A673 (cell line): ENCODE data around the gene STARD5. TPM values are rescaled to one million over a fixed set of nuclear protein-coding genes. Genes with fewer than 3 reads are reported as not detected.

Source experiments
- BruUV-seq: library from RNA; stranded (reverse); fragments of 400-500 nt; replicated peaks from 2 replicates; lab custom pipeline; 2021; lab: Mats Ljungman, UMichigan
- CTCF ChIA-PET: fragments of 300-600 bp; sonication (Branson Sonifier 250); formaldehyde crosslinking; loops from one replicate; lab custom pipeline; 2022; ENCODE audit warnings: antibody characterized with exemption; lab: Charles Lee
- POLR2A ChIA-PET: fragments of 300-600 bp; sonication (Branson Sonifier 250); formaldehyde crosslinking; loops from one replicate; lab custom pipeline; 2022; ENCODE audit warnings: antibody characterized with exemption; ENCODE audit not compliant: low non-redundant PET; lab: Charles Lee
- DNase-seq: peaks from one replicate; pipeline ENCODE4 v3.0.0-alpha.2; 2015; ENCODE audit warnings: low spot score
- H3K27ac ChIP-seq: fragments of 200-600 bp; sonication (generic); 2 replicates; pipeline ENCODE4 v1.5.1; 2016; ENCODE audit warnings: mixed run types, low read depth, mild to moderate bottlenecking, mixed read lengths, antibody characterized with exemption, low read length; ENCODE audit not compliant: poor library complexity, severe bottlenecking
- H3K27me3 ChIP-seq: fragments of 200-600 bp; sonication (generic); replicated peaks from 2 replicates; pipeline ENCODE4 v1.6.1; 2017; ENCODE audit warnings: mixed run types, low read depth, mild to moderate bottlenecking, mixed read lengths, antibody characterized with exemption, low read length; ENCODE audit not compliant: insufficient read depth, poor library complexity
- H3K36me3 ChIP-seq: fragments of 200-600 bp; sonication (generic); 2 replicates; pipeline ENCODE4 v1.6.1; 2016; ENCODE audit warnings: mixed run types, mild to moderate bottlenecking, mixed read lengths, antibody characterized with exemption, low read length; ENCODE audit not compliant: insufficient read depth, poor library complexity, severe bottlenecking
- H3K4me1 ChIP-seq: fragments of 200-600 bp; sonication (generic); 2 replicates; pipeline ENCODE4 v1.6.1; 2017; ENCODE audit warnings: mixed run types, mild to moderate bottlenecking, mixed read lengths, antibody characterized with exemption, low read length; ENCODE audit not compliant: insufficient read depth, poor library complexity, severe bottlenecking
- H3K4me3 ChIP-seq: fragments of 200-600 bp; sonication (generic); 2 replicates; pipeline ENCODE4 v1.5.1; 2016; ENCODE audit warnings: low read depth, mixed run types, mild to moderate bottlenecking, mixed read lengths, low read length; ENCODE audit not compliant: poor library complexity, severe bottlenecking
- H3K9me3 ChIP-seq: fragments of 200-600 bp; sonication (generic); 2 replicates; pipeline ENCODE4 v1.6.1; 2016; ENCODE audit warnings: mixed run types, low read depth, mild to moderate bottlenecking, mixed read lengths, antibody characterized with exemption, low read length; ENCODE audit not compliant: poor library complexity, severe bottlenecking
- EZH2 ChIP-seq: fragments of 200-600 bp; sonication (generic); IDR thresholded peaks from 2 replicates; pipeline ENCODE4 v1.6.1; 2017; ENCODE audit warnings: borderline replicate concordance, low read depth, mild to moderate bottlenecking, mixed read lengths, antibody characterized with exemption, low read length; ENCODE audit not compliant: poor library complexity, severe bottlenecking
- intact Hi-C: fragments of 100-400 bp; cut with micrococcal nuclease; formaldehyde crosslinking; loops from one replicate; pipeline ENCODE4 v1.10.0; 2022; ENCODE audit not compliant: unreplicated experiment
- total RNA-seq: library from RNA; stranded (reverse); gene quantifications from 2 replicates; pipeline ENCODE4 v1.2.3, GENCODE V29; 2021
- TF ChIP-seq, protein P1 (sequence below): fragments of 300-800, 200-600 bp; sonication (generic); conservative IDR thresholded peaks from 2 replicates; pipeline ENCODE4 v1.5.1; 2017; ENCODE audit warnings: low read depth, mild to moderate bottlenecking, antibody characterized with exemption, low read length, moderate library complexity, mixed read lengths

Gene STARD5
- total RNA-seq, 1 experiment from 2014 or later, result 0.54 TPM

- Histone ChIP-seq H3K36me3 (no peaks in the 10 kb centered on the region), H3K27ac (no peak overlapping the region), H3K27me3 (peaks cover 19% of the 10 kb centered on the region), H3K9me3 (no peaks in the 10 kb centered on the region), H3K4me3 (no peak overlapping the region), H3K4me1 (no peaks in the 10 kb centered on the region)
- POLR2A ChIA-PET, result no interaction called here
- CTCF ChIA-PET, result no interaction called here
- DNase-seq, result peak; percentile 9
- intact Hi-C loops, result no loop called here
- TF ChIP-seq, protein P1, sequence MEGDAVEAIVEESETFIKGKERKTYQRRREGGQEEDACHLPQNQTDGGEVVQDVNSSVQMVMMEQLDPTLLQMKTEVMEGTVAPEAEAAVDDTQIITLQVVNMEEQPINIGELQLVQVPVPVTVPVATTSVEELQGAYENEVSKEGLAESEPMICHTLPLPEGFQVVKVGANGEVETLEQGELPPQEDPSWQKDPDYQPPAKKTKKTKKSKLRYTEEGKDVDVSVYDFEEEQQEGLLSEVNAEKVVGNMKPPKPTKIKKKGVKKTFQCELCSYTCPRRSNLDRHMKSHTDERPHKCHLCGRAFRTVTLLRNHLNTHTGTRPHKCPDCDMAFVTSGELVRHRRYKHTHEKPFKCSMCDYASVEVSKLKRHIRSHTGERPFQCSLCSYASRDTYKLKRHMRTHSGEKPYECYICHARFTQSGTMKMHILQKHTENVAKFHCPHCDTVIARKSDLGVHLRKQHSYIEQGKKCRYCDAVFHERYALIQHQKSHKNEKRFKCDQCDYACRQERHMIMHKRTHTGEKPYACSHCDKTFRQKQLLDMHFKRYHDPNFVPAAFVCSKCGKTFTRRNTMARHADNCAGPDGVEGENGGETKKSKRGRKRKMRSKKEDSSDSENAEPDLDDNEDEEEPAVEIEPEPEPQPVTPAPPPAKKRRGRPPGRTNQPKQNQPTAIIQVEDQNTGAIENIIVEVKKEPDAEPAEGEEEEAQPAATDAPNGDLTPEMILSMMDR, result no peak
- TF ChIP-seq EZH2, result no peak
- BruUV-seq, result no TSS peak
Measured at GRCh38 chr15:81357180-81357686, 33.3 kb upstream of the STARD5 start.

DNA sequence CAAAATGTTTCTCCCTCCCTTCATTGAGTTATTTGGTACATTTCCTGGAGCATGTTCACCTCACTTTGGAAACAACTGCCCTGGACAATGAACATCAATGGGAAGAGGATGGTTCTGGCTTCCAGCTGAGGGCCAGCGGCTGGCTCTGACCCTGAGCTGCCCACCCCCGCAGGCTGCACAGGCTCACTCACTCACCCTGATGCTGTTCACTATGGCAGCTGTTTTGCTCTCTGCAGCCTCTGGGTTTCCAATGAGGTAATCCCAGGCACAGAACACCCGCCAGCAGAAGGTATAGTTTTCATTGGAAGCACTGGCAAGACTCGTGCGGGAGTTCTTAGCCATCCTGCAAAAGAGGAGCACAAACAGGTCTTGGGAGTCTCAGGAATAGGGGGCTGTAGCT, 32.3 kb upstream of the STARD5 start:
- Histone ChIP-seq H3K27ac (no peak overlapping the region), H3K36me3 (no peaks in the 10 kb centered on the region), H3K4me3 (no peak overlapping the region), H3K4me1 (no peaks in the 10 kb centered on the region), H3K27me3 (peaks cover 19% of the 10 kb centered on the region), H3K9me3 (no peaks in the 10 kb centered on the region)
- no peak for DNase-seq
- POLR2A ChIA-PET, result no interaction called here
- TF ChIP-seq EZH2, result no peak
- TF ChIP-seq, protein P1, result no peak
- no TSS peak for BruUV-seq
- CTCF ChIA-PET, result no interaction called here
- intact Hi-C loops, result no loop called here

GRCh38 chr15:81351651-81352050, 27.7 kb upstream of the STARD5 start:
- DNase-seq, result no peak
- Histone ChIP-seq H3K4me3 (no peak overlapping the region), H3K9me3 (no peaks in the 10 kb centered on the region), H3K27ac (no peak overlapping the region), H3K36me3 (no peaks in the 10 kb centered on the region), H3K4me1 (no peaks in the 10 kb centered on the region), H3K27me3 (peaks cover 8% of the 10 kb centered on the region)
- ChIA-PET CTCF (no interaction called here), POLR2A (no interaction called here)
- intact Hi-C loops, result no loop called here
- TF ChIP-seq, protein P1, result no peak
- TF ChIP-seq EZH2, result no peak
- BruUV-seq, result no TSS peak
